ENCODE measurements around the gene FOXI1. TPM values are rescaled to one million over a fixed set of nuclear protein-coding genes. Genes with fewer than 3 reads are reported as not detected.

Gene FOXI1
- total and polyA plus RNA-seq, 2 donors (not counting 3 experiments of a cell fraction or from before 2014, with no cell fraction given), result not detected

DNA sequence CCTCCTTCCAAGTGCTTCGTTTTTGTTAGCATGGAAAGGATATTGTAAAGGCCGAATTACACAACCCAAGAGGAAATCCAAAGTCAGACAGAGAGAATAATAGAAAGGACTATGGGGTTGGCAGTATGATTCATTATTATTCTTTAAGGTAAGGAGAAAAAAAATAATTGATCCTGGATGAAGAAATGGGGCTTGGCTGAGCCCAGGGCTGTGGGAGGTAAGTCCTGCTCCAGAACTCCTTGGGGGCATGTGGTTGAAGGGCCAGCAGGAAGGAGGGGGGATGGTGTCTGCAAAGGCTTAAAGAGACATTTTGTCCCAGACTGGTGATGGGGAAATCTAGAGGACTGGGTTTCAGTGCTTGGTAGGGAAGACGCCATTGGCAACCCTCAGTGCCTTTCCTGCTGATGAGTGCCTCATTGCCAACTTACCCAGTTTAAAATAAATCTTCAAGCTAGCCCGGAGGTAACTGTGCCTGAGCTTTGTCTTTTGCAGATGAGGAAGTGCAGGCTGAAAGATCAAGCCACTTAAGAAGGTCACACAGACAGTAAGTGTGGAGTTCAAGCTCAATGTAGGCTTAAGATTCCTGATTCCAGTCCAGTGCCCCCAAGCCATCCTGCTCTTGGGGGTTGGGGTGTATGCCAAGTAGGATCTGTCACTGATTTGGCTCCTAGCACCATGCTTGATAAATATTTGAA, 30.2 kb downstream of the FOXI1 start:
- FAIRE-seq (no peak), DNase-seq (ENCODE audit: low read depth, low spot score) (peak; percentile 61)
- Histone ChIP-seq H3K4me3 (replicated peaks in 1 of 3; ENCODE audit: insufficient read depth in 1 of 3, low read depth in 1 of 3, low read length in 3 of 3) (no peak overlapping the region), H3K9me1 (replicated peaks; ENCODE audit: control insufficient read depth, extremely low read depth, insufficient read depth, low read length) (no peaks in the 10 kb centered on the region), H3K4me1 (ENCODE audit: control insufficient read depth, extremely low read depth, insufficient read depth, low read length) (peaks cover 71% of the 10 kb centered on the region), H3K9me3 (replicated peaks; ENCODE audit: control insufficient read depth, insufficient read depth, low read length) (no peaks in the 10 kb centered on the region), H3K79me2 (ENCODE audit: control insufficient read depth, insufficient read depth, low read length) (no peaks in the 10 kb centered on the region), H3K27ac (ENCODE audit: insufficient read depth, low read depth, low read length) (peak overlapping the region; percentile 58), H3K9ac (replicated peaks; ENCODE audit: extremely low read depth, insufficient read depth, low read length) (no peak overlapping the region), H3K36me3 (ENCODE audit: control insufficient read depth in 2 of 2, extremely low read depth in 1 of 2, insufficient read depth in 2 of 2, low read length in 2 of 2) (no peaks in the 10 kb centered on the region), H3K27me3 (ENCODE audit: control insufficient read depth in 2 of 2, insufficient read depth in 2 of 2, low read length in 2 of 2) (no peaks in the 10 kb centered on the region), H4K20me1 (replicated peaks; ENCODE audit: control insufficient read depth, extremely low read depth, insufficient read depth, low read length) (no peaks in the 10 kb centered on the region), H2AFZ (ENCODE audit: low read depth, low read length) (peak overlapping the region; percentile 52), H3K4me2 (ENCODE audit: insufficient read depth, low read length) (peak overlapping the region; percentile 55)
- dilution Hi-C loops (cut with MboI; ENCODE audit: extremely low pct_ligation_motif_present, low sequenced_read_pairs), result no loop called here
- TF ChIP-seq POLR2A (IDR thresholded peaks at IDR 0.05; ENCODE audit: low read depth, low read length) (no peak), FOS (IDR thresholded peaks at IDR 0.05; ENCODE audit: borderline replicate concordance, insufficient read depth, low read length) (peak; percentile 59)
- POLR2A ChIA-PET, result no interaction called here
- TSS peak; percentile 71 for BruUV-seq (replicated peaks)
- intact Hi-C loops (cut with micrococcal nuclease), result loop anchor here (1.0 to 10.0 kb wide), 3 partner anchors 15 to 781 kb away; no protein-coding TSS in a partner anchor
- CTCF ChIA-PET, result no interaction called here

DNA sequence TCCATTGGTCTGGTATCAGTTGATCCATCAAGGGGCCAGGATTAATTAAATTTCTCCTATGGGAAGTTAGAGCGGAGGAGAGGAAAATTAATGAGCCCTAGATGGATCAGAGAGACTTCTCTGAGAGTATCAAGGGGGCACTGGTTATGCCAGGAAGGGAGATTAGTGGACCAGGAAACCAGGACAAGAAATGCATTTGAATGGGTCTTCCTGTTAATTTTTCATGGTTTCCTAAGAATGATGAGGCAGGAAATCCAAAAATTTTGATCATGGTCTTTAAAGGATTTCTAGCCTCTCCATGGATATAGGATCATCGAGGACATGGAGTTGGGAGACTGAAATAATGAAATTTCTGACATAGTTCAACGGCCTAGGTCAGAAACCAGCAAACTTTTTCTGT, 30.8 kb downstream of the FOXI1 start:
- Histone ChIP-seq H3K4me1 (ENCODE audit: control insufficient read depth, extremely low read depth, insufficient read depth, low read length) (peaks cover 71% of the 10 kb centered on the region), H3K4me3 (replicated peaks in 1 of 3; ENCODE audit: insufficient read depth in 1 of 3, low read depth in 1 of 3, low read length in 3 of 3) (no peak overlapping the region), H2AFZ (ENCODE audit: low read depth, low read length) (no peak overlapping the region), H4K20me1 (replicated peaks; ENCODE audit: control insufficient read depth, extremely low read depth, insufficient read depth, low read length) (no peaks in the 10 kb centered on the region), H3K9me1 (replicated peaks; ENCODE audit: control insufficient read depth, extremely low read depth, insufficient read depth, low read length) (no peaks in the 10 kb centered on the region), H3K79me2 (ENCODE audit: control insufficient read depth, insufficient read depth, low read length) (no peaks in the 10 kb centered on the region), H3K9me3 (replicated peaks; ENCODE audit: control insufficient read depth, insufficient read depth, low read length) (no peaks in the 10 kb centered on the region), H3K9ac (replicated peaks; ENCODE audit: extremely low read depth, insufficient read depth, low read length) (peak overlapping the region; percentile 13), H3K4me2 (ENCODE audit: insufficient read depth, low read length) (peak overlapping the region; percentile 55), H3K27me3 (ENCODE audit: control insufficient read depth in 2 of 2, insufficient read depth in 2 of 2, low read length in 2 of 2) (no peaks in the 10 kb centered on the region), H3K27ac (ENCODE audit: insufficient read depth, low read depth, low read length) (peak overlapping the region; percentile 58), H3K36me3 (ENCODE audit: control insufficient read depth in 2 of 2, extremely low read depth in 1 of 2, insufficient read depth in 2 of 2, low read length in 2 of 2) (no peaks in the 10 kb centered on the region)
- intact Hi-C loops (cut with micrococcal nuclease), result loop anchor here (1.0 to 10.0 kb wide), 3 partner anchors 15 to 782 kb away; no protein-coding TSS in a partner anchor
- no peak for DNase-seq (ENCODE audit: low read depth, low spot score)
- POLR2A ChIA-PET, result no interaction called here
- no TSS peak for BruUV-seq (replicated peaks)
- TF ChIP-seq JUN (IDR thresholded peaks at IDR 0.05; ENCODE audit: borderline replicate concordance, insufficient read depth, insufficient read length, low read depth) (no peak), FOS (IDR thresholded peaks at IDR 0.05; ENCODE audit: borderline replicate concordance, insufficient read depth, low read length) (peak; percentile 64), GATA2 (IDR thresholded peaks at IDR 0.05; ENCODE audit: insufficient read depth, insufficient read length, low read depth, low read length) (peak; percentile 78), POLR2AphosphoS5 (IDR thresholded peaks at IDR 0.05; ENCODE audit: insufficient read depth, low read depth, low read length) (peak; percentile 51)
- dilution Hi-C loops (cut with MboI; ENCODE audit: extremely low pct_ligation_motif_present, low sequenced_read_pairs), result no loop called here
- peak; percentile 95 for FAIRE-seq
- CTCF ChIA-PET, result no interaction called here
